Measurements from ENCODE around the gene CHD1.

CHD1 gene

GRCh38 chr5:98927989-98928872, 576 bp downstream of the CHD1 start:
- 0% methylated on average over 81 of the region's 106 CpGs for WGBS (ENCODE audit: insufficient coverage)
- CTCF ChIA-PET = interaction anchor here (0.8 to 2.1 kb wide), 4 partner anchors 20 to 105 kb away, joined by 3 to 9 read pairs (median 4); no protein-coding TSS in a partner anchor
- Histone ChIP-seq H3K9me3 (ENCODE audit: control extremely low read depth in 1 of 5, control insufficient read depth in 4 of 5, insufficient read depth in 2 of 5, low read depth in 1 of 5, low read length in 4 of 5) (no peaks in the 10 kb centered on the region), H3K36me3 (ENCODE audit: control insufficient read depth in 4 of 4, insufficient read depth in 4 of 4, low read length in 3 of 4) (peaks cover 0 to 22% (median 9%) of the 10 kb centered on the region in 4 experiments), H3K4me1 (ENCODE audit: control extremely low read depth in 1 of 4, control insufficient read depth in 4 of 4, insufficient read depth in 4 of 4, low read length in 3 of 4) (peaks cover 13 to 35% (median 25%) of the 10 kb centered on the region in 4 experiments), H3K4me3 (ENCODE audit: control insufficient read depth in 1 of 7, extremely low read depth in 1 of 7, insufficient read depth in 4 of 7, low read depth in 2 of 7, low read length in 6 of 7) (peak overlapping the region; percentile 79 to 99 (median 95)), H3K27ac (ENCODE audit: insufficient read depth in 1 of 2, low read depth in 1 of 2, low read length in 2 of 2, poor library complexity in 1 of 2, severe bottlenecking in 2 of 2) (peak overlapping the region; percentile 98 to 99), H3K27me3 (replicated peaks in 2 of 5; ENCODE audit: control insufficient read depth in 4 of 5, insufficient read depth in 5 of 5, low read length in 4 of 5) (no peaks in the 10 kb centered on the region)
- peak in 2 of 3 donors; percentile 28 to 39 for DNase-seq
- POLR2A ChIA-PET = interaction anchor here (0.6 kb wide), 1 partner anchor 99 kb away, joined by 3 read pairs; no protein-coding TSS in a partner anchor

GRCh38 chr5:98927242-98927988, 1.4 kb downstream of the CHD1 start:
- peak; percentile 57 to 78 (median 76) for DNase-seq
- Histone ChIP-seq H3K4me3 (ENCODE audit: control insufficient read depth in 1 of 7, extremely low read depth in 1 of 7, insufficient read depth in 4 of 7, low read depth in 2 of 7, low read length in 6 of 7) (peak overlapping the region; percentile 79 to 99 (median 95)), H3K27me3 (replicated peaks in 2 of 5; ENCODE audit: control insufficient read depth in 4 of 5, insufficient read depth in 5 of 5, low read length in 4 of 5) (no peaks in the 10 kb centered on the region), H3K36me3 (ENCODE audit: control insufficient read depth in 4 of 4, insufficient read depth in 4 of 4, low read length in 3 of 4) (peaks cover 0 to 30% (median 10%) of the 10 kb centered on the region in 4 experiments), H3K27ac (ENCODE audit: insufficient read depth in 1 of 2, low read depth in 1 of 2, low read length in 2 of 2, poor library complexity in 1 of 2, severe bottlenecking in 2 of 2) (peak overlapping the region; percentile 98 to 99), H3K9me3 (ENCODE audit: control extremely low read depth in 1 of 5, control insufficient read depth in 4 of 5, insufficient read depth in 2 of 5, low read depth in 1 of 5, low read length in 4 of 5) (no peaks in the 10 kb centered on the region), H3K4me1 (ENCODE audit: control extremely low read depth in 1 of 4, control insufficient read depth in 4 of 4, insufficient read depth in 4 of 4, low read length in 3 of 4) (peaks cover 9 to 29% (median 23%) of the 10 kb centered on the region in 4 experiments)
- ChIA-PET POLR2A (interaction anchor here (0.7 kb wide), 1 partner anchor 29 kb away, joined by 4 read pairs; no protein-coding TSS in a partner anchor), CTCF (interaction anchor here (0.8 to 1.8 kb wide), 3 partner anchors 14 to 22 kb away, joined by 3 to 6 read pairs (median 3); no protein-coding TSS in a partner anchor)
- WGBS (ENCODE audit: insufficient coverage) = 2% methylated on average over 13 of the region's 14 CpGs

- H3K4me1 ChIP-seq (ENCODE audit: control extremely low read depth in 1 of 4, control insufficient read depth in 4 of 4, insufficient read depth in 4 of 4, low read length in 3 of 4) = peaks cover 0 to 19% (median 12%) of the 10 kb centered on the region in 4 experiments
- no peaks in the 10 kb centered on the region for H3K9me3 ChIP-seq (ENCODE audit: control extremely low read depth in 1 of 5, control insufficient read depth in 4 of 5, insufficient read depth in 2 of 5, low read depth in 1 of 5, low read length in 4 of 5)
- DNase-seq = no peak
- ChIA-PET CTCF (interaction anchor here (1.0 to 2.1 kb wide), 6 partner anchors 11 to 180 kb away, joined by 3 to 10 read pairs (median 3); no protein-coding TSS in a partner anchor), POLR2A (no interaction called here)
- no peaks in the 10 kb centered on the region for H3K27me3 ChIP-seq (replicated peaks in 2 of 5; ENCODE audit: control insufficient read depth in 4 of 5, insufficient read depth in 5 of 5, low read length in 4 of 5)
- H3K36me3 ChIP-seq (ENCODE audit: control insufficient read depth in 4 of 4, insufficient read depth in 4 of 4, low read length in 3 of 4) = peaks cover 7 to 53% (median 30%) of the 10 kb centered on the region in 4 experiments
- H3K27ac ChIP-seq (ENCODE audit: insufficient read depth in 1 of 2, low read depth in 1 of 2, low read length in 2 of 2, poor library complexity in 1 of 2, severe bottlenecking in 2 of 2) = peak overlapping the region in 1 of 2 experiments; percentile 32
- no peak overlapping the region for H3K4me3 ChIP-seq (ENCODE audit: control insufficient read depth in 1 of 7, extremely low read depth in 1 of 7, insufficient read depth in 4 of 7, low read depth in 2 of 7, low read length in 6 of 7)
- WGBS (ENCODE audit: insufficient coverage) = 100% methylated on average over 1 of the region's 3 CpGs
These were observed 4.8 kb downstream of the CHD1 start for GRCh38 chr5:98923966-98924365.

DNA sequence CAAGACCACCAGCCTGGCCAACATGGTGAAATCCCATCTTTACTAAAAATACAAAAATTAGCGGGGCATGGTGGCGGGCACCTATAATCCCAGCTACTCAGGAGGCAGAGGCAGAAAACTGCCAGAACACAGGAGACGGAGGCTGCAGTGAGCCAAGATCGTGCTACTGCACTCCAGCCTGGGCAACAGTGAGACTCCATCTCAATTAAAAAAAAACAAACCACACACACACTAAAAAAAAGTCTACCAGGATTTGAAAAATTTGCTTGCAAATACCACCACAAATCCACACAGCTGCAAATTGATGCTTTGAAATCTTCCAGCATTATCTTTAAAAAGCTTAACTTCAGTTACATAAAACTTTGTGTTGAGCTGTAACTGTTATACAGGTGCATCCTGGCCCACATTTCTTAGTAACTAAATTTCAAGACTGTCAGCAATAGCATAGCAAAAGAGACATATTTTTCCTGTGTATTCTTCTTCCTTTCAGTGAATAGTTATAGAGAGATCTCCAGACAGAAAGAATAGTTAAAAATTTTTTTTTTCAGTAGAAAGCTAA, 6.8 kb downstream of the CHD1 start:
- H3K27me3 ChIP-seq (replicated peaks in 2 of 5; ENCODE audit: control insufficient read depth in 4 of 5, insufficient read depth in 5 of 5, low read length in 4 of 5) = no peaks in the 10 kb centered on the region
- CTCF ChIA-PET = interaction anchor here (1.1 to 2.1 kb wide), 7 partner anchors 9 to 115 kb away, joined by 3 to 11 read pairs (median 4); no protein-coding TSS in a partner anchor
- H3K4me1 ChIP-seq (ENCODE audit: control extremely low read depth in 1 of 4, control insufficient read depth in 4 of 4, insufficient read depth in 4 of 4, low read length in 3 of 4) = peaks cover 0 to 16% (median 10%) of the 10 kb centered on the region in 4 experiments
- H3K36me3 ChIP-seq (ENCODE audit: control insufficient read depth in 4 of 4, insufficient read depth in 4 of 4, low read length in 3 of 4) = peaks cover 12 to 55% (median 35%) of the 10 kb centered on the region in 4 experiments
- POLR2A ChIA-PET = interaction anchor here (0.6 kb wide), 1 partner anchor 9 kb away, joined by 4 read pairs; no protein-coding TSS in a partner anchor
- H3K27ac ChIP-seq (ENCODE audit: insufficient read depth in 1 of 2, low read depth in 1 of 2, low read length in 2 of 2, poor library complexity in 1 of 2, severe bottlenecking in 2 of 2) = peak overlapping the region in 1 of 2 experiments; percentile 40
- peak in 2 of 3 donors; percentile 32 to 47 for DNase-seq
- WGBS (ENCODE audit: insufficient coverage) = 100% methylated on average over 1 of the region's 4 CpGs
- H3K9me3 ChIP-seq (ENCODE audit: control extremely low read depth in 1 of 5, control insufficient read depth in 4 of 5, insufficient read depth in 2 of 5, low read depth in 1 of 5, low read length in 4 of 5) = no peaks in the 10 kb centered on the region
- no peak overlapping the region for H3K4me3 ChIP-seq (ENCODE audit: control insufficient read depth in 1 of 7, extremely low read depth in 1 of 7, insufficient read depth in 4 of 7, low read depth in 2 of 7, low read length in 6 of 7)

GRCh38 chr5:98917433-98917832, 11.4 kb downstream of the CHD1 start:
- peaks cover 20 to 38% (median 34%) of the 10 kb centered on the region in 4 experiments for H3K36me3 ChIP-seq (ENCODE audit: control insufficient read depth in 4 of 4, insufficient read depth in 4 of 4, low read length in 3 of 4)
- ChIA-PET CTCF (interaction anchor here (0.7 to 1.4 kb wide), 3 partner anchors 10 to 115 kb away, joined by 3 to 6 read pairs (median 4); no protein-coding TSS in a partner anchor), POLR2A (no interaction called here)
- H3K27me3 ChIP-seq (replicated peaks in 2 of 5; ENCODE audit: control insufficient read depth in 4 of 5, insufficient read depth in 5 of 5, low read length in 4 of 5) = no peaks in the 10 kb centered on the region
- H3K9me3 ChIP-seq (ENCODE audit: control extremely low read depth in 1 of 5, control insufficient read depth in 4 of 5, insufficient read depth in 2 of 5, low read depth in 1 of 5, low read length in 4 of 5) = no peaks in the 10 kb centered on the region
- H3K27ac ChIP-seq (ENCODE audit: insufficient read depth in 1 of 2, low read depth in 1 of 2, low read length in 2 of 2, poor library complexity in 1 of 2, severe bottlenecking in 2 of 2) = no peak overlapping the region
- H3K4me1 ChIP-seq (ENCODE audit: control extremely low read depth in 1 of 4, control insufficient read depth in 4 of 4, insufficient read depth in 4 of 4, low read length in 3 of 4) = peaks cover 0 to 3% (median 0%) of the 10 kb centered on the region in 4 experiments
- WGBS (ENCODE audit: insufficient coverage) = 100% methylated on average over 2 of the region's 2 CpGs
- DNase-seq = no peak
- no peak overlapping the region for H3K4me3 ChIP-seq (ENCODE audit: control insufficient read depth in 1 of 7, extremely low read depth in 1 of 7, insufficient read depth in 4 of 7, low read depth in 2 of 7, low read length in 6 of 7)

- H3K4me1 ChIP-seq (ENCODE audit: control extremely low read depth in 1 of 4, control insufficient read depth in 4 of 4, insufficient read depth in 4 of 4, low read length in 3 of 4) = no peaks in the 10 kb centered on the region
- POLR2A ChIA-PET = no interaction called here
These were observed 12.3 kb downstream of the CHD1 start for GRCh38 chr5:98916540-98916939.

More at GRCh38 chr5:98916540-98916939, 12.3 kb downstream of the CHD1 start:
- no peak for DNase-seq
- Histone ChIP-seq H3K27ac (ENCODE audit: insufficient read depth in 1 of 2, low read depth in 1 of 2, low read length in 2 of 2, poor library complexity in 1 of 2, severe bottlenecking in 2 of 2) (no peak overlapping the region), H3K36me3 (ENCODE audit: control insufficient read depth in 4 of 4, insufficient read depth in 4 of 4, low read length in 3 of 4) (peaks cover 20 to 39% (median 33%) of the 10 kb centered on the region in 4 experiments), H3K4me3 (ENCODE audit: control insufficient read depth in 1 of 7, extremely low read depth in 1 of 7, insufficient read depth in 4 of 7, low read depth in 2 of 7, low read length in 6 of 7) (no peak overlapping the region), H3K27me3 (replicated peaks in 2 of 5; ENCODE audit: control insufficient read depth in 4 of 5, insufficient read depth in 5 of 5, low read length in 4 of 5) (no peaks in the 10 kb centered on the region), H3K9me3 (ENCODE audit: control extremely low read depth in 1 of 5, control insufficient read depth in 4 of 5, insufficient read depth in 2 of 5, low read depth in 1 of 5, low read length in 4 of 5) (no peaks in the 10 kb centered on the region)
- CTCF ChIA-PET = interaction anchor here (1.4 kb wide), 1 partner anchor 9 kb away, joined by 6 read pairs; no protein-coding TSS in a partner anchor
- WGBS (ENCODE audit: insufficient coverage) = no CpG with 5 or more reads among the region's 2 CpGs

Measured in common myeloid progenitor, CD34-positive (primary cell).